Osteocyte (in vitro differentiated cells): ENCODE results near the gene XYLT2. TPM values are rescaled to one million over a fixed set of nuclear protein-coding genes. Genes with fewer than 3 reads are reported as not detected.

ENCODE experiments used
- DNase-seq: peaks from one replicate; pipeline ENCODE4 v3.0.0; 2021; ENCODE audit warnings: mixed read lengths; ENCODE audit not compliant: unreplicated experiment; ENCODE audit errors: extremely low spot score
- H3K27ac Mint-ChIP-seq: one replicate; pipeline ENCODE4 v1.8.0; 2021; ENCODE audit warnings: mild to moderate bottlenecking, mixed read lengths; ENCODE audit not compliant: unreplicated experiment
- H3K27me3 Mint-ChIP-seq: one replicate; pipeline ENCODE4 v1.8.0; 2021; ENCODE audit warnings: mixed read lengths; ENCODE audit not compliant: unreplicated experiment
- H3K36me3 Mint-ChIP-seq: one replicate; pipeline ENCODE4 v1.8.0; 2021; ENCODE audit warnings: mixed read lengths; ENCODE audit not compliant: unreplicated experiment
- H3K4me1 Mint-ChIP-seq: one replicate; pipeline ENCODE4 v1.8.0; 2021; ENCODE audit warnings: mixed read lengths; ENCODE audit not compliant: unreplicated experiment
- H3K4me3 Mint-ChIP-seq: one replicate; pipeline ENCODE4 v1.8.0; 2021; ENCODE audit warnings: mild to moderate bottlenecking, moderate library complexity, mixed read lengths; ENCODE audit not compliant: unreplicated experiment
- H3K9me3 Mint-ChIP-seq: one replicate; pipeline ENCODE4 v1.8.0; 2021; ENCODE audit warnings: mixed read lengths; ENCODE audit not compliant: unreplicated experiment
- total RNA-seq: library from RNA; stranded (reverse); gene quantifications from 2 replicates; pipeline ENCODE4 v1.2.1, GENCODE V29; 2021
- TF ChIP-seq, protein P1 (sequence below): fragments of 200-600 bp; sonication (generic); IDR thresholded peaks from 2 replicates; pipeline ENCODE4 v1.5.0; 2021; ENCODE audit warnings: antibody characterized with exemption, mild to moderate bottlenecking, moderate library complexity

Gene XYLT2
- total RNA-seq, 1 donor from 2014 or later: 32.0 TPM

DNA sequence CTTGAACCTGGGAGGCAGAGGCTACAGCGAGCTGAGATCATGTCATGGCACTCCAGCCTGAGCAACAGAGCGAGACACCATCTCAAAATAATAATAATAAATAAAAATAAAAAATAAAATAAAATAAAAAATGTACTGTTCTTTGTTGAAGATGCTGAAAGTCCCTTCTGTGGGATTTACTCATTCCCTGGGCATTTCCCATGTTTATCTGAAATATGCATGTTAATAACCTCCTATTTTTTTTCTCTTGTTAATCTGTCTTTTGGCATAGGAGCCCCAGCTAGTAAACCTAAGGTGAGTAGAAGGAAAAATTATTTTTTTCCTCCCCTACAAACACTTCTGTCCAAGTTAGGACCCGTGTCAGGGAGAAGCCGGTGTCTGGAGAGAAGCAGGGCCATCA lies 37.3 kb upstream of the XYLT2 start:
- DNase-seq: no peak
- no peak overlapping the region for H3K4me3 Mint-ChIP-seq
- H3K27me3 Mint-ChIP-seq: peaks cover 21% of the 10 kb centered on the region
- H3K9me3 Mint-ChIP-seq: no peaks in the 10 kb centered on the region
- H3K4me1 Mint-ChIP-seq: peaks cover 14% of the 10 kb centered on the region
- TF ChIP-seq, protein P1, sequence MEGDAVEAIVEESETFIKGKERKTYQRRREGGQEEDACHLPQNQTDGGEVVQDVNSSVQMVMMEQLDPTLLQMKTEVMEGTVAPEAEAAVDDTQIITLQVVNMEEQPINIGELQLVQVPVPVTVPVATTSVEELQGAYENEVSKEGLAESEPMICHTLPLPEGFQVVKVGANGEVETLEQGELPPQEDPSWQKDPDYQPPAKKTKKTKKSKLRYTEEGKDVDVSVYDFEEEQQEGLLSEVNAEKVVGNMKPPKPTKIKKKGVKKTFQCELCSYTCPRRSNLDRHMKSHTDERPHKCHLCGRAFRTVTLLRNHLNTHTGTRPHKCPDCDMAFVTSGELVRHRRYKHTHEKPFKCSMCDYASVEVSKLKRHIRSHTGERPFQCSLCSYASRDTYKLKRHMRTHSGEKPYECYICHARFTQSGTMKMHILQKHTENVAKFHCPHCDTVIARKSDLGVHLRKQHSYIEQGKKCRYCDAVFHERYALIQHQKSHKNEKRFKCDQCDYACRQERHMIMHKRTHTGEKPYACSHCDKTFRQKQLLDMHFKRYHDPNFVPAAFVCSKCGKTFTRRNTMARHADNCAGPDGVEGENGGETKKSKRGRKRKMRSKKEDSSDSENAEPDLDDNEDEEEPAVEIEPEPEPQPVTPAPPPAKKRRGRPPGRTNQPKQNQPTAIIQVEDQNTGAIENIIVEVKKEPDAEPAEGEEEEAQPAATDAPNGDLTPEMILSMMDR: no peak
- H3K27ac Mint-ChIP-seq: no peak overlapping the region
- no peaks in the 10 kb centered on the region for H3K36me3 Mint-ChIP-seq

DNA sequence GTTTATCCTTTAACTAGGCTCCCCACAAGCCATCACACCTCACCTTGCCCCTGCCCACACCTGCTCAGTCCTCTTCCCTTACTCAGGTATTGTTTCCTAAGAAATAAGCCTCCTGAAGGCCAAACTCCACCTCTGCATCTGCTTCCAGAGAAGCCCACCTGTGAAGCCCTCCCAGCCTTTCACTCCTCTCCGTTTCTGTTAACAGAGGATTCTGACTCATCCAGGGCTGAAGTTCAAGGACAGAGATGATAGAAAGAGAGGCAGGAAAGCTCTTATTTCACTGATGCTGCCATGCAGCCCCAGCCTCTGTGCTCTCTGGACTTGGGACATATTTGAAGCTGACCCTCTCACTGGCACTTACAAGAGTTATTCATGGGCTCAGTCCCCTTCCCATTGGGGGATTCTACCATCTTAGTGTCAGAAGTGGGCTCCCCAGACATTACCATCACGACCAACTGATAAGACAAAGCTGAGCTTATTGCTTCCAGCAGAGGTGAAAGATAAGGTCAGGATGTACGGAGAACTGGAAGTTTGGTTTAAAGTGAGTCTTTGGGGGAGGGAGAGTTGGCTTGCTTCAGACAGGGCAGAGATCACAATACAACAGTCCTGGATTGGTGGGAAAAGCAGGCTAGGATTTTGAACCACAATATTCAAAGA lies 35.3 kb upstream of the XYLT2 start:
- H3K36me3 Mint-ChIP-seq: no peaks in the 10 kb centered on the region
- peaks cover 30% of the 10 kb centered on the region for H3K27me3 Mint-ChIP-seq
- H3K4me1 Mint-ChIP-seq: peaks cover 5% of the 10 kb centered on the region
- H3K4me3 Mint-ChIP-seq: no peak overlapping the region
- TF ChIP-seq, protein P1: no peak
- H3K9me3 Mint-ChIP-seq: no peaks in the 10 kb centered on the region
- no peak overlapping the region for H3K27ac Mint-ChIP-seq
- DNase-seq: no peak

DNA sequence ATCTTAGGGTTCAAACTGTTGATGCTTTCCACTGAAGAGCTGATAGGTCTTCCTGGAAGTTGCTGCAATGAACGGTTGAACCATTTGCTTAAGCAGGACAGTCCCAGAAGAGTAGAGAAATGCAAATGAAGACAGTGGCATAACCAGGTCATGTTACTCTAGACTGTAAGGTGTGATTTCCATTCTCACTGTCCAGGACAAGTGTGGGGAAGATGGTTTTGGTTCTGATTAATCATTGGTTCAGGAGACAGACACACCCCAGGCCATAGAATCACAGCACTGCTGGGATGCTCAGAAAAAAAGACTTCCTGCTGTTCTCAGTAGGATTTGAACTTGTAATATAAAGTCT lies 34.8 kb upstream of the XYLT2 start:
- H3K36me3 Mint-ChIP-seq: no peaks in the 10 kb centered on the region
- no peak overlapping the region for H3K27ac Mint-ChIP-seq
- no peaks in the 10 kb centered on the region for H3K9me3 Mint-ChIP-seq
- no peak for DNase-seq
- H3K4me3 Mint-ChIP-seq: no peak overlapping the region
- TF ChIP-seq, protein P1: no peak
- peaks cover 30% of the 10 kb centered on the region for H3K27me3 Mint-ChIP-seq
- peaks cover 5% of the 10 kb centered on the region for H3K4me1 Mint-ChIP-seq

DNA sequence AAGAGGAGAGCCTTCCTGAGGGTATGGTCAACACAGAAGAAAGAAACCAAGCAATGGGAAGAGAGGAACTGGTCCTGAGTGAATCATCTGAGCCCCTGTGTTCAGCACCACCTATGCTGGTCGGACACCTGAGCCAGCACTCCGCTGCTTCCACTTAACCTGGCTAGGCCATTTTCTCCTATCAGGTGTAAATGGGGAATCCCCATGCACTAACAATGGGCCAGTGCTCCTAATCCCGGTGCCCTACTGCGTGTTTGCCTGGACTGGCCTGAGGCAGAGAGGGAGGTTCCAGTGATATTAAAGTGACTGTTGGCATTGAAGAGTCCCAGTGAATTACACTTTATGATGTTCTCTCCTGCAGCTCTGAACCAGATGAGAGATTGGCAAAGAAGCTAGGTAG lies 34.4 kb upstream of the XYLT2 start:
- no peaks in the 10 kb centered on the region for H3K9me3 Mint-ChIP-seq
- DNase-seq: no peak
- peaks cover 30% of the 10 kb centered on the region for H3K27me3 Mint-ChIP-seq
- TF ChIP-seq, protein P1: no peak
- peaks cover 5% of the 10 kb centered on the region for H3K4me1 Mint-ChIP-seq
- no peak overlapping the region for H3K27ac Mint-ChIP-seq
- H3K36me3 Mint-ChIP-seq: no peaks in the 10 kb centered on the region
- no peak overlapping the region for H3K4me3 Mint-ChIP-seq

DNA sequence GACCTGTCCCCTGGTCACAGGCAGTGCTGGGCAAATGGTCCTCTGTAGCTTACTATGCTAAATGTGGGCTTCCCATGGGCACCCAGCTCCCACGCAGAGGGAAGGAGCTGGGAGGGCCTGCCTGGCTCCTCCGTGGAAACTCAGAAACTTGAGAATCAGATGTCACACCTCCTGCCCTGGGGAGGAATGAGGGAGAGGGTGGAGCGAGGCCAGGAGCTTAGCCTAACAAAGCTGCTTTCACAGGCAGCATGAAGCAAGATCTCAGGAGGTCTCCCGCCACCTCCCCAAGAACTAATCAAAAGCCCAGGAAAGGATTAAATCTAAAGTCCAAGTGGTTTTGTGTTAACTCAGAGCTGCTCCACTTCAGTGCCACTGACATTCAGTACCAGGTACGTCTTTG lies 33.6 kb upstream of the XYLT2 start:
- H3K36me3 Mint-ChIP-seq: no peaks in the 10 kb centered on the region
- TF ChIP-seq, protein P1: no peak
- H3K4me1 Mint-ChIP-seq: peaks cover 5% of the 10 kb centered on the region
- H3K27me3 Mint-ChIP-seq: peaks cover 30% of the 10 kb centered on the region
- no peaks in the 10 kb centered on the region for H3K9me3 Mint-ChIP-seq
- H3K4me3 Mint-ChIP-seq: no peak overlapping the region
- no peak for DNase-seq
- H3K27ac Mint-ChIP-seq: no peak overlapping the region
